IPS-NIHi11 (cell line): ENCODE data around the gene ZDHHC24.
"Not testable (repeated sequence)": the region's sequence is repeated elsewhere in the genome, so short reads cannot be mapped to it uniquely, and the experiment has no call there.

Source experiments
- DNase-seq: peaks from one replicate; pipeline ENCODE4 v3.0.0; 2012; ENCODE audit warnings: mixed read lengths, low spot score

The ZDHHC24 gene

GRCh38 chr11:66544952-66545351, 896 bp downstream of the ZDHHC24 start:
- not testable (repeated sequence) for DNase-seq

GRCh38 chr11:66543263-66544107, 2.4 kb downstream of the ZDHHC24 start:
- DNase-seq, result no peak

- DNase-seq, result no peak
Measured at GRCh38 chr11:66542362-66542761, 3.5 kb downstream of the ZDHHC24 start.

- DNase-seq, result no peak
Measured at GRCh38 chr11:66541892-66542291, 4.0 kb downstream of the ZDHHC24 start.

- not testable (repeated sequence) for DNase-seq
Measured at GRCh38 chr11:66540598-66540997, 5.2 kb downstream of the ZDHHC24 start.

- no peak for DNase-seq
Measured at GRCh38 chr11:66539870-66540213, 6.0 kb downstream of the ZDHHC24 start.

GRCh38 chr11:66539170-66539869, 6.5 kb downstream of the ZDHHC24 start:
- DNase-seq, result no peak

GRCh38 chr11:66532784-66533183, 13.1 kb downstream of the ZDHHC24 start:
- no peak for DNase-seq

GRCh38 chr11:66531841-66532240, 14.0 kb downstream of the ZDHHC24 start:
- no peak for DNase-seq

- DNase-seq, result no peak
Measured at GRCh38 chr11:66530927-66531709, 14.7 kb downstream of the ZDHHC24 start.

- no peak for DNase-seq
Measured at GRCh38 chr11:66529655-66530054, 16.2 kb downstream of the ZDHHC24 start.

GRCh38 chr11:66529069-66529468, 16.8 kb downstream of the ZDHHC24 start:
- DNase-seq, result peak; percentile 52

GRCh38 chr11:66524304-66525040, 21.4 kb downstream of the ZDHHC24 start:
- no peak for DNase-seq

GRCh38 chr11:66523611-66524010, 22.2 kb downstream of the ZDHHC24 start:
- DNase-seq, result no peak

- DNase-seq, result no peak
Measured at GRCh38 chr11:66510990-66511339, 34.9 kb downstream of the ZDHHC24 start.

GRCh38 chr11:66510271-66510989, 35.4 kb downstream of the ZDHHC24 start, which contains the start of gene BBS1:
Gene BBS1 (plus strand): TSS chr11:66510635. CDS start chr11:66510660, 25 bp downstream.
- DNase-seq, result peak; percentile 99

- DNase-seq, result no peak
Measured at GRCh38 chr11:66509131-66509561, 36.7 kb downstream of the ZDHHC24 start.

GRCh38 chr11:66505276-66505816, 40.5 kb downstream of the ZDHHC24 start:
- DNase-seq, result no peak

GRCh38 chr11:66498506-66498905, 47.3 kb downstream of the ZDHHC24 start:
- no peak for DNase-seq

- DNase-seq, result no peak
Measured at GRCh38 chr11:66497206-66497605, 48.6 kb downstream of the ZDHHC24 start.

- DNase-seq, result peak; percentile 66
Measured at GRCh38 chr11:66495401-66495854, 50.4 kb downstream of the ZDHHC24 start.
